ENCODE results near the gene AVPR2. TPM values are rescaled to one million over a fixed set of nuclear protein-coding genes. Genes with fewer than 3 reads are reported as not detected.

AVPR2 gene
- total and polyA plus RNA-seq, 9 of the 15 experiments (the other 6 are each of a cell fraction or from before 2014, with no cell fraction given), result not detected

DNA sequence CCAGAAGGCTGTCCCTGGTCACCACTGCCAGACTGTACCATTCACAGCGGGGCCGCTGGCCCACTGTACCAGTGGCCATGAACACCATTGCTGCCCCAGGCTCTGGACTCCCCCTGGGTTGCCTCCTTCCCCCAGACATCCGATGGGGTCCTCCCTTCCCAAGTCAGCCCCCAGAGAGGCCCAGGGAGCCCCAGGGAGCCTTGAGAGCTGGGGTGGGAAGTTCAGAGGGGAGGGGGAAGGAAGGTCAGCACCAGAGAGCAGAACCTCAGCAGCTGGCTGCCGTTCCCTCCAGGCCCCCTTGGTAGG lies 22.0 kb downstream of the AVPR2 start (continued):
- TF ChIP-seq, protein P1, sequence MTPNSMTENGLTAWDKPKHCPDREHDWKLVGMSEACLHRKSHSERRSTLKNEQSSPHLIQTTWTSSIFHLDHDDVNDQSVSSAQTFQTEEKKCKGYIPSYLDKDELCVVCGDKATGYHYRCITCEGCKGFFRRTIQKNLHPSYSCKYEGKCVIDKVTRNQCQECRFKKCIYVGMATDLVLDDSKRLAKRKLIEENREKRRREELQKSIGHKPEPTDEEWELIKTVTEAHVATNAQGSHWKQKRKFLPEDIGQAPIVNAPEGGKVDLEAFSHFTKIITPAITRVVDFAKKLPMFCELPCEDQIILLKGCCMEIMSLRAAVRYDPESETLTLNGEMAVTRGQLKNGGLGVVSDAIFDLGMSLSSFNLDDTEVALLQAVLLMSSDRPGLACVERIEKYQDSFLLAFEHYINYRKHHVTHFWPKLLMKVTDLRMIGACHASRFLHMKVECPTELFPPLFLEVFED (CRISPR knock-in tag; conservative IDR thresholded peaks at IDR 0.05), result 0 out of 2 replicates have a peak, but pooled peaks have one; percentile 12
- TF ChIP-seq PHF8 (IDR thresholded peaks at IDR 0.05; ENCODE audit: borderline replicate concordance, low read length) (peak; percentile 35; the same call in 1 of the 2 replicates), HNRNPL (IDR thresholded peaks at IDR 0.05; ENCODE audit: low read depth, low read length) (0 out of 2 replicates have a peak, but pooled peaks have one; percentile 10), ZKSCAN1 (IDR thresholded peaks at IDR 0.05; ENCODE audit: low read depth, low read length) (no peak)
- TF ChIP-seq, protein P2, sequence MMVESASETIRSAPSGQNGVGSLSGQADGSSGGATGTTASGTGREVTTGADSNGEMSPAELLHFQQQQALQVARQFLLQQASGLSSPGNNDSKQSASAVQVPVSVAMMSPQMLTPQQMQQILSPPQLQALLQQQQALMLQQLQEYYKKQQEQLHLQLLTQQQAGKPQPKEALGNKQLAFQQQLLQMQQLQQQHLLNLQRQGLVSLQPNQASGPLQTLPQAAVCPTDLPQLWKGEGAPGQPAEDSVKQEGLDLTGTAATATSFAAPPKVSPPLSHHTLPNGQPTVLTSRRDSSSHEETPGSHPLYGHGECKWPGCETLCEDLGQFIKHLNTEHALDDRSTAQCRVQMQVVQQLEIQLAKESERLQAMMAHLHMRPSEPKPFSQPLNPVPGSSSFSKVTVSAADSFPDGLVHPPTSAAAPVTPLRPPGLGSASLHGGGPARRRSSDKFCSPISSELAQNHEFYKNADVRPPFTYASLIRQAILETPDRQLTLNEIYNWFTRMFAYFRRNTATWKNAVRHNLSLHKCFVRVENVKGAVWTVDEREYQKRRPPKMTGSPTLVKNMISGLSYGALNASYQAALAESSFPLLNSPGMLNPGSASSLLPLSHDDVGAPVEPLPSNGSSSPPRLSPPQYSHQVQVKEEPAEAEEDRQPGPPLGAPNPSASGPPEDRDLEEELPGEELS (CRISPR knock-in tag; IDR thresholded peaks at IDR 0.05; ENCODE audit: borderline replicate concordance), result 0 out of 2 replicates have a peak, but pooled peaks have one; percentile 31
- TF ChIP-seq, protein P3, sequence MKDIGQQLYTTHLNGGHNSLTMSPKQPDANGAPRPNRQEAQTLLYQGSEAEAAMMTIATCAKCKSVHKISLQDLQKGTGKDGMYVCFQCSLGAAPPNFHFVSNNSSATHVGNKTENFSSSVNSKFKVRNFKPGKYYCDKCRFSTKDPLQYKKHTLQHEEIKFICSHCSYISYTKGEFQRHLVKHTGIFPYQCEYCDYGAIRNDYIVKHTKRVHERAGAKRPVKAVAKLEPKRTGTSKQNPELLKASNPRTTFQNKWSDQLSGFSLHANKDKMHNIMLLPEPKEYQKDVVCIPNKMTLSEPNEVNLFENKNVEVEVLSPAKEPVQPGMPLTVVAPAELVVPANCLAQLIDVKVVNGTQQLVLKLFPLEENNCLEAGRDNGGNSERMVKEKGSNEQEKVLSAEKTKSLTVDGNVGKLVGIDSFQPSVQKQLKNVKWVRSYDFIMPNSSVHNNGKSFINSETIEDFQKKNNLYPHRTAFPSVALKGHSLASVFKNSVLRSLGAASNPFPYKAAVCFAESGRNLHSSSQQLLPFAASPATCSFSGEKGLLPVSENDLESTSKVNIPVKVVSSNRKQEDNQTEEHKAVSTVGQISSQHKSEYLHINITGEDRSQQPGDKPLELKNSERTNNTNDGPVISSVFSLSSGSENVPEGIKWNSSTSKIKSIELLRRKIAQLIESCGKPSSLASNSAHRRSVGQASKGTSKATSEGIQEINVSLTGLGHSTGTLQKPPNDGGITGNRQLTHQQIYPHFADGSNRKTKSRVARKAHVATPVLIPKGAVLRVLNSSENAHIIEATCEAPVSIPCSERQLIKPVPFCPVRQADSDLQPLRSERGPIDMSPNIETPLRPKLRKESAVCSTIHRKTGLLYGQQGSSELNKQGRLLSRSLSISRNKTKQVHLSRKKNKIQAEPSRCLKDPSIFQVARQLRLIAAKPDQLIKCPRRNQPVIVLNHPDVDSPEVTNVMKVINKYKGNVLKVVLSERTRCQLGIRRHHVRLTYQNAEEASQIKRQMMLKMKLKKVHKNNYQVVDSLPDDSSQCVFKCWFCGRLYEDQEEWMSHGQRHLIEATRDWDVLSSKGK (CRISPR knock-in tag; IDR thresholded peaks at IDR 0.05), result no peak

All from K562 (cell line).